ENCODE results near the gene EVC2. TPM values are rescaled to one million over a fixed set of nuclear protein-coding genes. Genes with fewer than 3 reads are reported as not detected.

EVC2 gene
- total RNA-seq, 1 donor from 2014 or later: 1.1 TPM

- H3K9me3 Mint-ChIP-seq: peaks cover 5% of the 10 kb centered on the region
- DNase-seq (no peak), ATAC-seq (ENCODE audit: low read depth) (no peak)
- H3K4me3 Mint-ChIP-seq: no peak overlapping the region
- H3K4me1 Mint-ChIP-seq: no peaks in the 10 kb centered on the region
- intact Hi-C loops (cut with micrococcal nuclease): no loop called here
- H3K27me3 Mint-ChIP-seq: no peaks in the 10 kb centered on the region
- H3K27ac Mint-ChIP-seq: no peak overlapping the region
- CTCF ChIA-PET: no interaction called here
- TF ChIP-seq CTCF (IDR thresholded peaks at IDR 0.05): no peak
- H3K36me3 Mint-ChIP-seq (ENCODE audit: low read depth): no peaks in the 10 kb centered on the region
- POLR2A ChIA-PET: no interaction called here
Measured at GRCh38 chr4:5544762-5545161, 163.6 kb downstream of the EVC2 start.

- POLR2A ChIA-PET: no interaction called here
- DNase-seq (no peak), ATAC-seq (ENCODE audit: low read depth) (no peak)
- no peak overlapping the region for H3K27ac Mint-ChIP-seq
- H3K4me3 Mint-ChIP-seq: no peak overlapping the region
- H3K36me3 Mint-ChIP-seq (ENCODE audit: low read depth): no peaks in the 10 kb centered on the region
- H3K27me3 Mint-ChIP-seq: no peaks in the 10 kb centered on the region
- CTCF ChIA-PET: no interaction called here
- H3K4me1 Mint-ChIP-seq: no peaks in the 10 kb centered on the region
- H3K9me3 Mint-ChIP-seq: peaks cover 4% of the 10 kb centered on the region
- no peak for TF ChIP-seq CTCF (IDR thresholded peaks at IDR 0.05)
- intact Hi-C loops (cut with micrococcal nuclease): no loop called here
Measured at GRCh38 chr4:5543681-5544080, 164.7 kb downstream of the EVC2 start.

- no peak overlapping the region for H3K27ac Mint-ChIP-seq
- ChIA-PET POLR2A (no interaction called here), CTCF (no interaction called here)
- ATAC-seq (ENCODE audit: low read depth) (no peak), DNase-seq (no peak)
- H3K36me3 Mint-ChIP-seq (ENCODE audit: low read depth): no peaks in the 10 kb centered on the region
- no peak overlapping the region for H3K4me3 Mint-ChIP-seq
- intact Hi-C loops (cut with micrococcal nuclease): no loop called here
- H3K27me3 Mint-ChIP-seq: no peaks in the 10 kb centered on the region
- no peaks in the 10 kb centered on the region for H3K4me1 Mint-ChIP-seq
- H3K9me3 Mint-ChIP-seq: no peaks in the 10 kb centered on the region
- TF ChIP-seq CTCF (IDR thresholded peaks at IDR 0.05): no peak
Measured at GRCh38 chr4:5541169-5541568, 167.2 kb downstream of the EVC2 start.

GRCh38 chr4:5539584-5539983 is 168.8 kb downstream of the EVC2 start:
- peaks cover 8% of the 10 kb centered on the region for H3K9me3 Mint-ChIP-seq
- CTCF ChIA-PET: no interaction called here
- H3K36me3 Mint-ChIP-seq (ENCODE audit: low read depth): no peaks in the 10 kb centered on the region
- ATAC-seq (ENCODE audit: low read depth) (no peak), DNase-seq (no peak)
- no peak overlapping the region for H3K27ac Mint-ChIP-seq
- no peaks in the 10 kb centered on the region for H3K27me3 Mint-ChIP-seq
- TF ChIP-seq CTCF (IDR thresholded peaks at IDR 0.05): no peak
- intact Hi-C loops (cut with micrococcal nuclease): no loop called here
- H3K4me3 Mint-ChIP-seq: no peak overlapping the region
- POLR2A ChIA-PET: no interaction called here
- no peaks in the 10 kb centered on the region for H3K4me1 Mint-ChIP-seq

- Mint-ChIP-seq H3K27ac (no peak overlapping the region), H3K36me3 (ENCODE audit: low read depth) (no peaks in the 10 kb centered on the region), H3K9me3 (peaks cover 12% of the 10 kb centered on the region), H3K4me3 (no peak overlapping the region), H3K27me3 (no peaks in the 10 kb centered on the region), H3K4me1 (no peaks in the 10 kb centered on the region)
- DNase-seq (no peak), ATAC-seq (ENCODE audit: low read depth) (no peak)
- intact Hi-C loops (cut with micrococcal nuclease): no loop called here
- ChIA-PET POLR2A (no interaction called here), CTCF (no interaction called here)
- no peak for TF ChIP-seq CTCF (IDR thresholded peaks at IDR 0.05)
Measured at GRCh38 chr4:5532100-5532499, 176.3 kb downstream of the EVC2 start.

Measured in activated B cell treated with CpG ODN at 0.5 μM for 24 hours (primary cell).